ENCODE measurements around the gene CCNI.

The CCNI gene

GRCh38 chr4:77075869-77076799 is at the start of gene CCNI:
TSS of gene CCNI (minus strand) at chr4:77075989. CDS start at chr4:77066362, 9,627 bp downstream.
- peak within 1 kb of the TSS; percentile 98 for H3K27ac ChIP-seq
- no peak for TF ChIP-seq CTCF (conservative IDR thresholded peaks at IDR 0.05)

GRCh38 chr4:77124576-77124975 is 48.8 kb upstream of the CCNI start:
- no peak overlapping the region for H3K27ac ChIP-seq
- no peak for TF ChIP-seq CTCF (conservative IDR thresholded peaks at IDR 0.05)

- no peak overlapping the region for H3K27ac ChIP-seq
These were observed 47.6 kb upstream of the CCNI start for GRCh38 chr4:77123411-77123810.

GRCh38 chr4:77122656-77123055 is 46.9 kb upstream of the CCNI start:
- no peak for TF ChIP-seq CTCF (conservative IDR thresholded peaks at IDR 0.05)
- no peak overlapping the region for H3K27ac ChIP-seq

More at GRCh38 chr4:77123411-77123810, 47.6 kb upstream of the CCNI start:
- TF ChIP-seq CTCF (conservative IDR thresholded peaks at IDR 0.05): no peak

GRCh38 chr4:77121736-77122240 is 46.0 kb upstream of the CCNI start:
- TF ChIP-seq CTCF (conservative IDR thresholded peaks at IDR 0.05): no peak
- H3K27ac ChIP-seq: no peak overlapping the region

- no peak overlapping the region for H3K27ac ChIP-seq
- TF ChIP-seq CTCF (conservative IDR thresholded peaks at IDR 0.05): peak; percentile 17; the same call in 1 of the 2 replicates
These were observed 45.2 kb upstream of the CCNI start for GRCh38 chr4:77120886-77121508.

GRCh38 chr4:77117721-77118120 is 41.9 kb upstream of the CCNI start:
- TF ChIP-seq CTCF (conservative IDR thresholded peaks at IDR 0.05): no peak
- no peak overlapping the region for H3K27ac ChIP-seq
